SW480 (cell line): ENCODE measurements around the gene NDRG3.

Experiments
- DNase-seq: peaks from one replicate; pipeline ENCODE4 v3.0.0-alpha.2; 2016; ENCODE audit warnings: low spot score

Gene NDRG3

GRCh38 chr20:36606158-36607066, 139.5 kb downstream of the NDRG3 start:
- DNase-seq = no peak

GRCh38 chr20:36605399-36606157, 140.3 kb downstream of the NDRG3 start, which contains the start of gene RAB5IF:
Gene RAB5IF, plus strand, starts transcription at chr20:36605779. Its CDS starts 173 bp downstream, at chr20:36605952.
- peak; percentile 99 for DNase-seq

GRCh38 chr20:36604952-36605398, 140.9 kb downstream of the NDRG3 start:
- DNase-seq = no peak
